Stimulated activated CD4-positive, alpha-beta T cell treated with anti-CD3 and anti-CD28 coated beads, Interleukin-12 subunit alpha, Interleukin-12 subunit beta, amount 100 ng/mL, for 4 hours (primary cell): ENCODE data around the gene FBL.
"Not testable (repeated sequence)": the region's sequence is repeated elsewhere in the genome, so short reads cannot be mapped to it uniquely, and the experiment has no call there.

ENCODE experiments used
- DNase-seq: peaks from one replicate; pipeline ENCODE4 v3.0.0-alpha.2; 2020

FBL gene

DNA sequence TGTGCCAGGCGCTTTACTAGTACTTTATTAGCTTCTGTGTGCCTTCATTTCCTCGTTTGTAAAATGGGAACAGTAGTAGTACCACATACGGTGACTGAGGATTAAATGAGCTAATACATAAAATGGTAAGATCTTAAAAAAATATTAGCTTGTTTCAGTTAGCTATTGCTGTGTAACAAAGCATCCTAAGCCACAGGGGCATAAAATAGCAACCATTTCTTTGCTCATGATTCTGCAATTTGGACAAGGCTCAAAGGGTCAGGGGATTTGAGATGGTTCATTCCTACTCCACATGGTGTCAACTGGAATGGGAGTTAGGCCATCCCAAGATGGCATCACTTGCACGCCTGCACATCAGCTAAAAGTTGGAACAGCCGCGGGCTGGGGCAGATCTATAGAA lies 25.5 kb downstream of the FBL start:
- no peak for DNase-seq

DNA sequence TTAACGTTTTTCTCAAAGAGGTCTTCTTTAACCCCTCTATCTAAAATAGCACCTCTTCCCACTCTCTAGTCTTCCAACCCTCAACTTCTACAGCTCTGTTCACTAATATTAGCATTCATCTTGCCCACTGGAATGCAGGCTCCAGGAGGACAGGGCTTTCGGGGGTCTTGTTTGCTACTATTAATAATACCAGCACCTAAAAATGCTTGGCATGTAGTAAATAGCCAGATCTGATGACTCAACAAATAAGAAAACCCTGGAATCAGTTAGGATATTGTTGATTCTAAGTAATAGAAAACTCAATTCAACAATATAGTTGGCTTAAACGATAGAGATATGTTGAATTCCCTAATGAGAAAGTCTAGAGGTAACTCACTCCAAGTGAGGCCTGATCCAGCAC lies 26.4 kb downstream of the FBL start:
- no peak for DNase-seq

DNA sequence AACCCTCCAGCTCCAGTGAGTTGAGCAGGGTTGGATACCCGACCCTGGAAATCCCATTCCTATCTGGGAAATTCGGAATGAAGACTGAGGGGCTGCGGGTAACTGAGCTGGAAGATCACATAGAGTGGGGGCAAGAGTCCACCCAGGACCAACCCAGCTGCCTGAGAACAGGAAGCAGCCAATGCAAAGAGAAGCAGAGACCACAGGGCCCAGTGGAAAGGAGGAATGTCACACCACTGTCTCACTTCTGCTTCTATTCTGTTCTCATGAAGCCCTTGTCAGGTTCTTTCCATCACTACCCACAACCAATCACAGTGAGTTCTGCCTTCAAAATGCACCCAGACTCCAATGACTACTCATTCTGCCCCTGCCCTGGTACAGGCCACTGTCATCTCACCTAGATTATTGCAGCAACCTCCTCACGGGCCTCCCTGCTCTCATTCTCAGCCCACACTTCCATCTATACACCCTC lies 27.5 kb downstream of the FBL start:
- DNase-seq, result no peak

DNA sequence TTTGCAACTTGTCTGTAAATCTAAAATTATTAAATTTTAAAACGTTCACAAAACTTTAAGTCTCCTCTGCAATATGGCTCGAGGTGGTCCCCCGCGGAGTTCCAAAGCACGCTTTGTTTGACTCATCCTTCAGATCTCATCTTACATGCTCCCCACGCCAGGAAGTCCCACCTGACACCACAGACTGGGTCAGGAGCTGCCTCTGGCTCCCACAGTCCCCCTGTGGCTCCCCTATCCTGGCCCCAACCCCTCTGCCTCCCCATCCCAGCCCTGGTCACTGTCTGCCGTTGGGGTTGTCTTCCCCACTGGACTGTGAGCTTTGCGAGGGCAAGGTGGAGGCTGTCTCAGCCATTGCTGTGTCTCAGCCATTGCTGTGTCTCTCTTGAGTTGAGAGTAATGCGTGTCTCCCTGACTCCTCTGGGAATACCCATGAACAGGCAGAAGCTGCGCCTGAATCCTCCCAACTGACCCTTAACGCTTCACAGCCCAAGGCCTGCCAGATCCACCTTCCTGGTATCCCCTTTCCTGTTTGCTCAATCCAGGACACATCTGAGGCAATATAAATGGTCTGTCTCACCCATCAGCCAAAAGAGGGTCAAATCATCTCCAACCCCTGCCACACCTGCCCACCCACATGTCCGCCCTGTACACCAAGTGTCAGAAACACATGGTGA lies 28.2 kb downstream of the FBL start:
- no peak for DNase-seq

DNA sequence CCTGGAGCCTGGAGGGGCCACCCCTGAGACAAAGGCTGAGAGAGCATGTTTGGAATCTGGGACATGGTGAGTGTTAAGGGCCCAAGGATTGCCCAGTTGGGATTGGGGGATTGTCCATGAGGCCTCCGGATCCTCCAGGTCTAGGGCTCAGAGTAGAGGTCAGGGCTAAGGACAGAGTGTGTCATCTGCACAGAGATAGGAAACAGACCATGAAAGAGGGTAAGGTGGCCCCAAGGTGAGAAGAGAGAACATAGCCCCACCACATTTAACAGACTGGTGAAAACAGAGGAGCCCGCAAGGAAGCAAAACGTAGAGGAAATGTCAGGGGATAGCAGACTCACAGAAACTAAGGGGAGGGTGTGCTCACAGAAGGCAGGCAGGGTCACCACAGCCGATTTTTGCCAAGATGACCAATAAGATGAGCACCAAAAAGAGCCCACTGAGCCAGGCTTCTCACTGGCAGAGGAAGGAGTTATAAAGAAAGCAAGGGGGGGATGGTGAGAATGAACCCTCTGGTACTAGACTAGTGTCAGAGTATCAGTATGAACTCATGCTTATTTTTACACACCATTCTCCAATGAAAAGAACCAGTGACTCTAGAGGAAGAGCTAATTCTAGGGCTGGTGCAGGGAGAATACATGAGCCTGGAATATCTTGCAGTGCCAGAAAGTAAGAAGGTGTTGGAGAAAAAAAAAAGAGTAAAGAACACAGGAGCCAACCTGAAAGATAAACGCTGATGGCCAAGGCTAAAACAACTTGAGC lies 29.7 kb downstream of the FBL start:
- DNase-seq, result no peak

DNA sequence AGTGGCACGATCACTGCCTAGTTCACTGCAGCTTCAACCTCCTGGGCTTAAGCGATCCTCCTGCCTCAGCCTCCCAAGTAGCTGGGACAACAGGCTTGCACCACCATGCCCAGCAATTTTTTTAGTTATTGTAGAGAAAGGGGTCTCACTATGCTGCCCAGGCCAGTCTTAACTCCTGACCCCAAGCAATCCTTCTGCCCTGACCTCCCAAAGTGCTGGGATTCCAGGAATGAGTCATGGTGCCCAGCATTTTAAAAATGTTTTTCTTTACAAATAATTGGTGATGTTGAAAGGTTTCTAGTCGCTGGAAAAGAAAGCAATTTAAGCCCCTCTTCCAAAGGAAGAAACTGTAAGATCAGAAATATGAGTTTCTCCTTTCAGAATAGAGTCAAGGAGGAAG lies 31.6 kb downstream of the FBL start:
- DNase-seq, result no peak

DNA sequence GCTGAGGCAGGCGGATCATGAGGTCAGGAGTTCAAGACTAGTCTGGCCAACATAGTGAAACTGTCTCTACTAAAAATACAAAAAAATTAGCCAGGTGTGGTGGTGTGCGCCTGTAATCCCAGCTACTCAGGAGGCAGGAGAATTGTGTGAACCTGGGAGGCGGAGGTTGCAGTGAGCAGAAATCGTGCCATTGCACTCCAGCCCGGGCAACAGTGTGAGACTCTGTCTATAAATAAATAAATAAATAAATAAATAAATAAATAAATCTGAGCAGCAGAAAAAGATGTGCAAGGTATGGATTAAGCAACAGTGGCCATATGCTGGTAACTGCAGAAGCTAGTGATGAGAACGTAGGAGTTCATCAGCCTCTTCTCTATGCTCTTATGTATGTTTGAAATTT lies 32.1 kb downstream of the FBL start:
- not testable (repeated sequence) for DNase-seq

DNA sequence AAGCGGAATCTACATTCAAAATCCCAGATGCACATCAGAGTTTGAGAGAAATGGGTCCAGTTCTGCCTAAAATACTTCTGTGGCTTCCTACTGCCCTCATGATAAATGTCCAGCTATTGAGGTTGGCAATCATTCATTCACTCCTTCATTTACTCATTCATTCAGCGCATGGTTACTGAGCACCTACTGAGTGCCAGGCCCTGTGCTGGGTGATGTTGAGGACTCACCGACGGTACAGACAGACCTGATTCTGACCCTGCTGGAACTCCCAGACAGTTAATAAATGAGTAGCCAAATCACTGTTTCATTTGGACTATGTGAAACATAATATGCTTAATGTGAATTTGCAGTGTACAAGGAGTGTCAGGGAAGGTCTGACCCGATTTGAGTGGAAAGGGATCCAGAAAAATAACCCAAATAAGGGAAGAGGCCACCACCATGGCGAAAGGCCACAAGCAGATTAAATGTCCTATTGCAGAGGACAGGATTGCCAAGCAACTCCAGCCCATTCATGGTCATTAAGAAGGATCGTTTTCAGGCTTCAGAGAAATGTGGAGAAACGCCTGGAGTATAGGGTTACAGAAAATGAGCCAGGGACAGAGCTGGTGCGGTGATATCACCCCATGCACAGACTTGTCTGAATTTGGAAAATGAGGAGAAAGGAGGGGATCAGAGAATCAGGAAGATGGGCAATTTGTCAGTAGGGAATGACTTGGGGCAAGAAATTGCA lies 32.8 kb downstream of the FBL start:
- DNase-seq, result no peak

DNA sequence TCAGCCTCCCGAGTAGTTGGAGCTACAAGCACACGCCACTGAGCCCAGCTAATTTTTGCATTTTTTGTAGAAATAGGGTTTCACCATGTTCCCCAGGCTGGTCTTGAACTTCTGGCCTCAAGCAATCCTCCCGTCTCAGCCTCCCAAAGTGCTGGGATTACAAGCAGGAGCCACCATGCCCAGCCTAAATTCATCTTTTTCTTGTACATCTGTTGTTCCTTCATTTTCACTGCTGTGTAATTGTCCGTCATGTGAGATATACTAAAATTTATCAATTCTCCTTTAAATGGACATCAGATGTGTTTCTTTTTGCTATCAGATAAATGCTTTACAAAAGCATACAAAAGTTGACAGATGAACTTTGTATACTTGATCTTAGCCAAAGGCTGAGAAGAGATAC lies 35.1 kb downstream of the FBL start:
- DNase-seq, result no peak

DNA sequence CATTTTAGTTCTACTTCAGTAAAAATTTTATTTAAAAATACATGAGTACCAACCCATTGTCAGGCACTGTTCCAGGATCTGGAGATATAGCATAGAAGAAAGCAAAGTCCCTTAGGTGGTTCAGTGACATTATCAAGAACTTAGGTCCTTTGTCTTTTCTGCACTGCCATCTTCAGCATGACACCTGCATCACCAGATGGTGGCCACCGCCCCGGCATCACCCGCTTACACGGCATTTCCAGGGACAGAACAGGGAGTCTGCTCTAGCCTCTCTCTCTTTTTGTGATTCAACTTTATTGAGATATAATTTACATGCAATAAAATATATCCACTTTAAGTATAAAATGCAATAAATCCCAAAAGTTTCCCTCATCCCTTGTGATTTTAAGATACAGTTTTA lies 35.8 kb downstream of the FBL start:
- DNase-seq, result no peak

DNA sequence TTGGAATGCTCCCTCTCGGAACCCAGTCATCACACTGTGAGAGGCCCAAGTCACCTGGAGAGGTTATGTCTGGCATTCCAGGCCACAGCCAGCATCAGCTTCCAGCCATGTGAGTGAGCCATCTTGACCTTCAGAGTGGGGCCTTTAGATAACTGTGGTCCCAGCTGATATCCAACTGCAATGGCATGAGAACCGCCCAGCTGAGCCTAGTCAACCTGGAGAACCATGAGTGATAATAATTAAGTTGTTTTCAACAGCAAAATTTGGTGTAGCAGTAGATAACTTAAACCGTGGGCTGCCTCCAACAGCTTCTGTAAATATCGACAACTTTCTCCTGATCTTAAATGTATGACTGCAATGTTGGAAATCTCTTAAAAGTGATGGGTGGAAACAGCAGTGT lies 36.8 kb downstream of the FBL start:
- no peak for DNase-seq

DNA sequence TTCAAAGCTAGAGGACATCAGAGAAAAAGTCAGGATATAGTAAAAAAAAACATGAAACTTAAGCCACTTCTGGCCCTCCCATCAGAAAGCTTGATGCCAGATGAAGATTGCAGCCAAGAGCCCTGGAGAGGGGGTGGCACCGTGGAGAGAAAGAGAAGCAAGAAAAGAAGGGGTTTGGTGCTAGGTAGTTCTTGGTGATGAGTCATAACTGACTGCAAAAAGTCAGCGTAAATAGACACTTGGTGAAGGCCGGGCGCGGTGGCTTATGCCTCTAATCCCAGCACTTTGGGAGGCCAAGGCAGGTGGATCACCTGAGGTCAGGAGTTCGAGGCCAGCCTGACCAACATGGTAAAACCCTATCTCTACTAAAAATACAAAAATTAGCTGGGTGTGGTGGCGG lies 37.5 kb downstream of the FBL start:
- DNase-seq, result not testable (repeated sequence)

DNA sequence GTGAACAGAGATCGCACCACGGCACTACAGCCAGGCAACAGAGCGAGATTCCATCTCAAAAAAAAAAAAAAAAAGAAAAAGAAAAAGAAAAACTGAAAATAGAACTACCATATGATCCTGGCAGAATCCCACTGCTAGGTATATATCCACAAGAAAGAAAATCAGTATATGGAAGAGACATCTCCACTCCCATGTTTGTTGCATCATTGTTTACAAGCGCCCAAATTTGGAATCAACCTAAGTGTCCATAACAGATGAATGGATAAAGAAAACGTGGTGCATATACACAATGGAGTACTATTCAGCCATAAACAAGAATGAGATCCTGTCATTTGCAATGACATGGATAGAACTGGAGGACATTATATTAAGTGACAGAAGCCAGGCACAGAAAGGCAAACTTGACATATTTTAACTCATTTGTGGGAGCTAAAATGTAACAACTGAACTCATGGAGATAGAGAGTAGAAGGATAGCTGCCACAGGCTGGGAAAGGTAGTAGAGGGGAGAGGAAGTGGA lies 38.3 kb downstream of the FBL start:
- DNase-seq, result no peak

DNA sequence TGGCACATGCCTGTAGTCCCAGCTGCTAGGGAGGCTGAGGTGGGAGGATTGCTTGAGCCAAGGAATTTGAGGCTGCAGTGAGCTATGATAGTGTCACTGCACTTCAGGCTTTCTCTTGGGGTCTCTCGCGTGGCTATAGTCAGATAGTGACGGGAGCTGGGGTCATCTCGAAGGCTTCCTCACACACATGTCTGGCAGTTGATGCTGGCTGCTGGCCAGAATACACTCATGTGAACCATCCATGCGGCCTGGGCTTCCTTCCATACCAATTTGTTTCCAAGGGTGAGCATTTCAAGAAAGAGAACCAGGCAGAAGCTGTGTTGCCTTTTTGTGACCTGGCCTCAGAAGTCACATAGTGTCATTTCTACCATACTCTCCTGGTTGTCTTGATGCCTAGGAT lies 41.1 kb downstream of the FBL start:
- DNase-seq, result no peak

DNA sequence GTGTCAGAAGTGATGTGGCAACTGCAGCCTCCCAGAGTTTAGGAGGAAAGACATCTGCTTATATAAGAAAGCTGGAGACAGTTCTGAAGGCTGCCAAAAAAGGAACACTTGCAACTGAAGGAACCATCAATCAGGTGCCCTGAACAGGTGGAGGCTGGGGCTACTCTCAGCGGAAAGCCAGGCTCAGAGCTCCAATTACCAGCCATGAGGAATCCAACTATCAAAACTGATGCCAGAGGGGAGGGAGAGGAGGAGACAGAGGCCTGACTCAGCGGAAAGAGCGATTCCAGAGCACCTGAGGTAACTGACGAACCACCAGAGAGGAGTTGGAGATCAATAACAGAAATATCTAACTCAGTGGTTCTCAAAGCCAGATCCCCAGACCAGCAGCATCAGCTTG lies 43.2 kb downstream of the FBL start:
- no peak for DNase-seq

DNA sequence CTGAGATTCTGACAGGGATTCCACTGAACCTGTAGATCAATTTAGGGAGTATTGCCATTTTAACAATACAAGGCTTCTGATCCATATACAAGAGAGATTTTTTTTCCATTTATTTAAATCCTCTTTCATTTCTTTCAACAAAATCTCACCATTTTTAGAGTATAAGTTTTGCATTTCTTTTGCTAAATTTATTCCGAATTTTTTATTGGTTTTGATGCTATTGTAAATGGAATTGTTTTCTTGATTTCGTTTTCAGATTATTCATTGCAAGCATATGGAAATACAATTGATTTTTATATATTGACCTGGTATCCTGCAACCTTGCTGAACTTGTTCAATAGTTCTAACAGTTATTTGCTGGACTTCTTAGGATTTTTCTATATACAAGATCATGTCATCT lies 49.1 kb downstream of the FBL start:
- no peak for DNase-seq

DNA sequence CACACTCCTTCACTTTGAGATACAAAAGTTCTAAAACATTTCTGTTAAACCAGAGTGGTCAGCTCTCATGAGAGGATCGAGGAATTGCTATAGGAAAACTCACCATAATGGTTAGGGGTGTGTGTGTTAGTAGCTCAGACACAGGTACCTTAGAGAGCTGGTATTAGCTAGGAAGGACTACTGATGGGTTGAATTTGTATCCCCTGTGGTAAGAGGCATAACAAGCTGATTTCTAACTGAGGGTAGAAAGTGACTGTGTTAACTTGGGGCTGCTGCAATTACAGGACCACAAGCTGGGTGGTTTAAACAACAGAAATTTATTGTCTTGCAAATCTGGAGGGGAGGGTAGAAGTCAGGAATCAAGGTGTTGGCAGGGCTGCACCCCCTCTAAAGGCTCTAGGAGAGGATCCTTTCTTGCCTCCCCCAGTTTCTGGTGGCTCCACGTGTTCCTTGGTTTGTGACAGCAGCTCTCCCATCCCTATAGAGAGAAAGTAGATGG lies 50.1 kb downstream of the FBL start:
- no peak for DNase-seq

DNA sequence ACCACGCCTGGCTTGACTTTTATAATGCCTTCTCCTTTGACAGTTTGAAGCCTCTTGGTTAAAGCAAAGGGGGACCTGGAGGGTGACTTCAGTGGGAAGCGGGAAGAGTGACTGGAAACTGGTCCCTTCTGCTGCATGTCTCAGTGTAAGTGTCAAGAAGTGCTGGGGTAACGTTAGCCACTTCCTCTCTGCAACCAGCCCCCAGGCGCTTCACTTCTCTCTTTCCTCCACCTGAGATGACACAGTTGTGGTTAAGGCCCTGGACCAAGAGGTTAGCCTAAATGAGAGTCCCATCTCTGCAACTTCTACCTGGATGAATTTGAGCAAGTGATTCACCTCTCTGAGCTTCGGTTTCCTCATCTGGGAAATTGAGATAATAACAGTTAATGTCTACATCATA lies 51.2 kb downstream of the FBL start:
- no peak for DNase-seq

DNA sequence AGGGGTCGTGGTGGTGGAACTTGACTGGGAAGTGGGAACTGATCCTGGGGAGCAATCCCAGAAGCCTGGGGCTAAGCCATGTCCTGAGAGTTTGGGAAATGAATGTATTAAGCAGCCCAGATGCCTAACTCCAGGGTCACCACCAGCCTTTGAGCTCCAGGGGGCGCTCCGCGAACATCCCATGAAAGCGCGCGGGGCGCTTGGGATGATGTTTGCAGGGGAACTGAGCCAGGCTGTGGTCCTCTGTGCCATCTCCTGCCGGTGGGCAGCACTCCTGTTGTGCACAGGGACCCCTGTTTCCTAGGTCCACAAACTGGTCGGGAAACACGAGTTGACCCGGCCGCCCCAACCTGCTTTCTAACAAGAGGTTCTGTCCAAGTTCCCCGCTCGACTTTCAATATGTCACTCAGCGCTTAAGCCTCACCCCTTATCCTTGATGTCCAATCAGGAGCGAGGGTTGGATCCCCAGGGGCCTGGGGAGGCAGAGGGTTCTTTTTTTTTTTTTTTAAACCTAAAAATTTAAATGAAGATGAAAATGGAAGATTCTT lies 53.1 kb downstream of the FBL start:
- DNase-seq, result peak; percentile 69

DNA sequence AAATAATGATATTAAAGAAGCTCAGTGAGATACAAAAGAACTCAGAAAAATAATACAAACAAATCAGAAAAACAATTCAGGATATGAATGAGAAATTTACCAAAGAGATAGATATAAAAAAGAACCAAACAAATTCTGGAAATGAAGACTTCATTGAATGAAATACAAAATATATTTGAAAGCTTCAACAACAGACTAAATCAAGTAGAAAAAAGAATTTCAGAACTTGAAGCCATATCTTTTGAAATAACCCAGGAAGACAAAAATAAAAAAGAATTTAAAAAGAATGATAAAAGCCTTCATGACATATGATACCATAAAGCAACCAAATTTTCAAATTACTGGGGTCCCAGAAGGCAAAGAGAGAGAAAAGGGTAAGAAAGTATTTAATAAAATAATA lies 57.9 kb downstream of the FBL start:
- no peak for DNase-seq
